NCI-H460 (cell line): Measurements from ENCODE around the gene PM20D1. TPM values are rescaled to one million over a fixed set of nuclear protein-coding genes. Genes with fewer than 3 reads are reported as not detected.

ENCODE experiments used
- DNase-seq: peaks from one replicate; pipeline ENCODE4 v3.0.0-alpha.2; 2016; ENCODE audit warnings: low read depth; ENCODE audit errors: extremely low read depth
- total RNA-seq: library from RNA; depleted of rRNA; stranded (reverse); fragments of >200 nt; shearing (Covaris generic); gene quantifications from 2 replicates; pipeline ENCODE4 v1.2.3, GENCODE V29; 2014; rRNA removed

PM20D1 gene
- total RNA-seq, 1 experiment from 2014 or later = not detected

- no peak for DNase-seq
Measured at GRCh38 chr1:205780335-205780734, 69.6 kb downstream of the PM20D1 start.

Other genes with a start within 250 kb of the PM20D1 start
- gene ELK4, start 218.1 kb downstream of the PM20D1 start, total RNA-seq = 41.5 and 41.8 TPM in 2 replicates
- gene SLC45A3, start 169.6 kb downstream of the PM20D1 start, total RNA-seq = 2.0 and 2.1 TPM in 2 replicates
- gene NUCKS1, start 100.0 kb downstream of the PM20D1 start, total RNA-seq = 269 and 297 TPM in 2 replicates
- 12.6 and 16.1 TPM in 2 replicates for gene RAB29, start 74.7 kb downstream of the PM20D1 start, total RNA-seq
- 26.4 TPM in 2 replicates for gene SLC41A1, start 36.9 kb downstream of the PM20D1 start, total RNA-seq
- 0.02 and 0.06 TPM in 2 replicates for gene SLC26A9, start 93.3 kb upstream of the PM20D1 start, total RNA-seq
- gene RAB7B, start 153.3 kb upstream of the PM20D1 start, total RNA-seq = not detected in 2 replicates
- gene CTSE, start 173.8 kb upstream of the PM20D1 start, total RNA-seq = not detected in 2 replicates
- gene RHEX, start 203.0 kb upstream of the PM20D1 start, total RNA-seq = not detected in 2 replicates